Glomerular endothelial cell (primary cell): ENCODE data around the gene C19orf12. TPM values are rescaled to one million over a fixed set of nuclear protein-coding genes. Genes with fewer than 3 reads are reported as not detected.

Experiments used
- DNase-seq: peaks from one replicate; pipeline ENCODE4 v3.0.0-alpha.2; 2011; ENCODE audit warnings: low read depth, low spot score; ENCODE audit errors: extremely low read depth
- total RNA-seq: library from RNA; depleted of rRNA; stranded (reverse); fragments of >200 nt; gene quantifications from 2 replicates; pipeline ENCODE4 v1.2.3, GENCODE V29; 2015

C19orf12 gene
- total RNA-seq: 25.0 and 31.9 TPM in 2 replicates

GRCh38 chr19:29714953-29715700, at the start of gene C19orf12:
C19orf12 (minus strand) TSS chr19:29715261; CDS start chr19:29708413, 6,848 bp downstream.
- DNase-seq: no peak

DNA sequence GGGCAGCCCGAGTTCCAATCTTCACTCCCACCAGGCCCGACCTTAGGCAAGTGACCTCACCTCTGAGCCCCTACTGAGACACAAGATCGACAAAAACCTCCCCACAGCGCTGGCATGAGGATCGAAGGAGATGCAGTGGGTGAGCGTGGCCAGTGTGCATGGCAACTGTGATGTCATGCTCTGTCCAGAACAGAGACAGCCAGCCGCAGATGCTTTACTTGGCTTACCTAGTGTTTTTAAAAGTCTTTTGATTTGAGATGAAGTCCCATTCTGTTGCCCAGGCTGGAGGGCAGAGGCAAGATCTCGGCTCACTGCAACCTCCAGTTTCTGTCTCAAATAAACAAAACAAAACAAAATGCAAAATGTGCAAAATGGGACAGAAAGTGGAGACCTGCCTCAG, 49.3 kb upstream of the C19orf12 start:
- no peak for DNase-seq

DNA sequence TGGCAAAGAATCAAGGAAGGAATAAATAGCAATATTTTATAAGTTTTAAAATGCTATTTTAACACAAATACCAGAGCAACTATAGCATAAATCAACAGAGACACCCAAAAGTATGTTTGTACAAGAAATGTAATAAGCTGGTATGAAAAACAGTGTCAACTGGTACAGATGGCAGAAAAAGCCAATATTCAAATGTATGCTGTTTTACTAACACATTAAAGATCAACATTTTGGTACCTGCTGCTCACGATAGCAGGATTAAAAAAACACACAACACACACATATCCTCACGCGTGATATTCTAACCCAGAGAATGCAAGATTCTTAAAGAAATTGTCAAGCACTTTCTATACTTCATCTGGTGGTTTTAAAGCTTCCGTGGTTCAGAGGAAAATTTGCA, 48.1 kb upstream of the C19orf12 start:
- no peak for DNase-seq

DNA sequence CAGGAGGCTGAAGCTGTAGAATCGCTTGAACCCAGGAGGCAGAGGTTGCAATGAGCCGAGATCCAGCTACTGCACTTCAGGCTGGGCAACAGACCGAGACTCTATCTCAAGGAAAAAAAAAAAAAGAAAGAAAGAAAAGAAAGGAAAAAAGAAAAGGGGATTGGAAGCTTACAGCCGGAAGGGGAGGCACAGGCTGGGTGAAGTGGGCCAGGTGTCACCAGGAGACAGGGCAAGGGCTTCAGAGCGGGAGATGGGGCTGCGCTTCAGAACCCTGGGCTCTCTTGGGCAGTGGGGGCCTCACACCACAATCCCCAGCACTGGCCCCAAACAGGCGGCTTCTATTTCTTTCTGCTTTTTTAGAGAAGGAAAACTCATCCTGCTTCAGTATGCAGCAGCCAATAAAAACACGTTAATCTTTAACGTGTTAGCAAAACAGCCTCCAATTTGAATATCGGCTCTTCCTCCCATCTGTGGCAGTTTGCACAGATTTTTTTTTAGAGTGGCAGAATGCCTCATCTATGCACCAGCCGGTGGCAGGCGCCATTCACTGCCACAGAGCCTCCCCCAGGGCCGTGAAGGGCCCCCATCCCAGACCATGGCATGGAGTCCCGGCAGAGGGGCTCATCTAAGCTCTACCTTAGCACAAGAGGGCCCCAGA, 46.6 kb upstream of the C19orf12 start:
- no peak for DNase-seq

- no peak for DNase-seq
These were observed 45.9 kb upstream of the C19orf12 start for GRCh38 chr19:29760752-29761502.

GRCh38 chr19:29759359-29759758, 44.3 kb upstream of the C19orf12 start:
- no peak for DNase-seq

- no peak for DNase-seq
These were observed 43.8 kb upstream of the C19orf12 start for GRCh38 chr19:29758863-29759262.

GRCh38 chr19:29757551-29757950, 42.5 kb upstream of the C19orf12 start:
- DNase-seq: no peak

- DNase-seq: no peak
These were observed 38.9 kb upstream of the C19orf12 start for GRCh38 chr19:29753934-29754305.

DNA sequence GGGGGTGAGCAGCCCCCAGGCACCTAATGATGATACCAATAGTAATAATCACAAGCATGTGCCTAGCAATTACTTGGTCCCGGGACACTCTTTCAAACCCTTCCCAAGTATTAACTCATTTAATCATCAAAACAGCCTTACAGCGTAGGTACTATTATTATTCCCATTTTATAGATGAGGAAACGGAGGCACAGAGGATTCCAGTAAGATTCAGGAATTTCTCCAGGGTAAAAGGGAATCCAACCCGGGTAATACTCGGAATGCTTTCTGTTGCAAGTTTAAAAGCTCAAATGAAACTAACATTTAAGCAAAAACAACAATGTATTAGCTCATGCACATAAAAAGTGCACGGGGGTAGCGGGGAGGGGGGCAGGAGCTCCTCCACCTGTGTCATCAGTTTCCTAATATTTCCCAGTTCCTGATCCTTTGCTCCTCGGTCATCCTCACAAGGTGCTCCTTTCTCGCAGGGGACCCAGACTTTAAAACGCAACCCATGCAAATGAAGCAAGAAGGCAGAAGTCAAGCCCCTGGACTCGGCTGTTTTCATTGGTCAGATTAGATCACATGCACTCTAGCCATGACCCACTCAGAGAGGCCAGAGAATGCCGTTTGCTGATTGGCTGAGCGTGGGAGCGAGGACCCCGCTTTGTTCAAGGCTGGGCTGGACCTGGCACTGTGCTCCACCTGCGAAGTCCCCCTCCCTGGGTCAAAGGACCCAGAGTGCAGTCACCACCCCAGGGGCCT, 38.3 kb upstream of the C19orf12 start:
- no peak for DNase-seq

DNA sequence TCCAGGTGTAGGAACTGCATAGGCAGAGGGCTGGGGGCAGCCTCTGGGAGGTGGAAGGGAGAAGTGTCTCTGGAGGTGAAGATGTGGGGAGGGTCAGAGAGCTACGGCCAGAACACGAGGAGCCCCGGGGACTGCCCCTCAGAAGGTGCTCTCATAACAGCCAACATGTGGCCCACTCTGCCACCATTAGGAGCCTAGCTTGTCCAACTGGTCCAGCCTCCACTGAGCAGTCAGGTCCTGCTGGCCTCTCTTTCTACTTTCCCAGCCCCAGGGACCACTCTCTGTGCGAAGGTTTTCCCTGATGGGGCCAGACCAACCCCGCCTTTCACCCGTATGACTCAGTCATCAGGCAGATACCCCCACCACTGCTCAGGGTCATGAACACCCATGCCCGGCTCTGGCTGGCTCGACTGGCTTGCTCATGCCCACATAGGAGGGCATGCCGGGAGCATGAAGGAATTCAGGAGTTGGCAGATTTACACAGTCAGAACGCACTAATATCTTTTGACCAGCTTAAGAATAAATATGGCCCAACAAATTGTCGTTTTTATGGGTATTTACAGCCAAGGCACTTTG, 37.5 kb upstream of the C19orf12 start:
- no peak for DNase-seq

GRCh38 chr19:29751932-29752331, 36.9 kb upstream of the C19orf12 start:
- DNase-seq: no peak

- DNase-seq: no peak
These were observed 34.9 kb upstream of the C19orf12 start for GRCh38 chr19:29750001-29750400.

DNA sequence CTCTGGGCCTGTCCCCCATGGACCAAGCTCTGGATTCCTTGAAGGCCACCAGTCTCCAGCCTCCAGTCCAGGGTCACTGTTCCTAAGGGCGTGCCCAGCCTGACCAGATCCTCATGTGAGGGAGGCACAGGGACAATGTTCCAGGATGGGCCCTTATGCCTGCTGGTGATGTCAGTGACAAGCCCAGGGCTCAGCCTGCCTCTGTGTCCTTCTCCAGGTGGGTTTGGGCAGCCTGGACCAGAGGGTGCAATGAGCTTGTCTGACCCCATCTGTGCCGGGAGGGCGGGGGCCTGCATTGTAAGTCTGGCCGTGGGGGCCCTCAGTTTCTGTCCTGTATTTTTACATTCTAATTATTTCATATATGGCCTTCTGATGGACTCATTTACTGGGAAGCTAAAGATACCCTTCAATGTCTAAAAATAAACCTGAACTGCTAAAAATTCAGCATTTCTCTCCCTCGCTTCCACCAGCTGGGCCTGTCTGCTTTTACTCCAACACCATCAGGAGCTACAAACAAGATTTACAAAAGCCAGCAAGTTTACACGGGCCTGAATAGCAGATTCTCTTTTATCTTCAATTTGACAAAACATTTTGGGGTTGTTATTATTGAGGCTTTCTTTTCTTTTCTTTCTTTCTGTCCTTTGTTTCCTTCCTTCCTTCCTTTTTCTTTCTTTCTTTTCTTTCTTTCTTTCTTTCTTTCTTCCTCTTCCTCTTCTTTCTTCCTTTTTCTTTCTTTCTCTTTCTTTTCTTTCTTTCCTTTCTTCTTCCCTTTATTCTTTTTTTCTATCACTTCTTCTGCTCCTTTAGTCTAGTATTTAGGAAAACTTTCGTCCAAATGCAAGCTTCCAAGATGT, 34.2 kb upstream of the C19orf12 start:
- DNase-seq: no peak

- DNase-seq: no peak
These were observed 30.2 kb upstream of the C19orf12 start for GRCh38 chr19:29745253-29745652.

DNA sequence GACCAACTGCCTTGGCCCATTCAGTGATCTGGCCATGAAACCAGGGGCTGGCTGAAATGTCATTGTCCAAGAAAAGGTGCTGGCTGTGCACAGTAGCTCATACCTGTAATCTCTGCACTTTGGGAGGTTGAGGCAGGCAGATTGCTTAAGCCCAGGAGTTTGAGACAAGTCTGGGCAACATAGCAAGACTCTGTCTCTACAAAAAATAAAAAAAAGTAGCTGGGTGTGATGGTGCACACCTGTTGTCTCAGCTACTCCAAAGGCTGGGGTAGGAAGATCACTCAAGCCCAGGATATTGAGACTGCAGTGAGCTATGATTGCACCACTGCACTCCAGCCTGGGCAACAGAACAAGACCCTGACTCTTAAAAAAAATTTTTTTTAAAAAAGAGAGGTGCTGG, 28.6 kb upstream of the C19orf12 start:
- DNase-seq: no peak

DNA sequence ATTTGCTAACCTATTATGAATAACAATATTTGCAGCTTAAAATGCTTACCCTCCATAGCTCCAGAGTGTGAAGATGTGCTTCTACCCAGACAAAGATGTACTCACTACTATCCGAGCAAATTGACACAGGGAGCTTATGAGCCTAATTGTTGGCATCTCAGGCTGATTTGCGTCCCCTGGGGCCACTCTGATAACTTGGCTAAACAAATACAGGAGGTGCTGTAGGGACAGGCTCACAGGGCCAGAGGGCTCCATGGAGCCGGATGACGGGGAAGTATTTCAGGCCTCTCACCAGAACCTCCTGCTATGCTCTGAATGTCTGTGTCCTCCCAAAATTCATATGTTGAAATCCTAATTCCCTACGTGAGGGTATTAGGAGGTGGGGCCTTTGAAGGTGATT, 26.7 kb upstream of the C19orf12 start:
- no peak for DNase-seq

DNA sequence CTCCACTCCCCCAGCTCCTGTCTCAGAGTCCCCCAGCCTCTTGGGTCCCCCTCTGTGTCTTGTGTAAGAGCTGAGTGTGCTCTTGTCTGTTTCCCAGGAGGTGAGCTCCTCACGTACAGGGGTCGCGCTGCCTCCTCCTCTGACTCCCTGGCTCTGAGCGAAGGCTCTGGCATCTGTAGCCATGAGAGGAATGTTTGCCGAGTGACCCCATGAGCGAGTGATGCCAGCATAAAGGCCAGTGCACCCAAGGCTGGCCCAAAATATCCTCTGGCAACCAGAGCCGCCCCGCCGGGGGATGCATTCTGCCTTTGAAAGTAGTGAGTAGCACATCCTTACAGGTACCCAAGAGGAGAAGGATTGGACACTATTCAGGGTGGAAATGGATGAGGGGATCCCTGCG, 26.2 kb upstream of the C19orf12 start:
- DNase-seq: no peak

- no peak for DNase-seq
These were observed 22.5 kb upstream of the C19orf12 start for GRCh38 chr19:29737461-29738000.

GRCh38 chr19:29735829-29736228, 20.8 kb upstream of the C19orf12 start:
- DNase-seq: no peak
